Stomach (tissue), 4 donors: ENCODE results near the gene HPGDS.

Experiments
- CTCF ChIP-seq, 7 experiments: fragments of 450-650 bp in 4 of 7; fragments of 200-600 bp in 3 of 7; sonication (generic) in 3 of 7; IDR thresholded peaks; one replicate each; pipeline ENCODE4 v1.5.1; 2016 to 2019; ENCODE audit warnings: antibody characterized with exemption in 7 of 7, control low read depth in 2 of 7, mild to moderate bottlenecking in 1 of 7
- POLR2A ChIP-seq, 4 donors: fragments of 450-650 bp; IDR thresholded peaks; one replicate each; pipeline ENCODE4 v1.6.1; 2016; ENCODE audit warnings: antibody characterized with exemption in 4 of 4, control low read depth in 2 of 4, mild to moderate bottlenecking in 1 of 4, moderate library complexity in 1 of 4
- POLR2AphosphoS5 ChIP-seq, 3 donors: sonication (generic); formaldehyde crosslinking; IDR thresholded peaks; one replicate each; pipeline ENCODE4 v1.6.1; 2016; ENCODE audit warnings: antibody characterized with exemption in 3 of 3

DNA sequence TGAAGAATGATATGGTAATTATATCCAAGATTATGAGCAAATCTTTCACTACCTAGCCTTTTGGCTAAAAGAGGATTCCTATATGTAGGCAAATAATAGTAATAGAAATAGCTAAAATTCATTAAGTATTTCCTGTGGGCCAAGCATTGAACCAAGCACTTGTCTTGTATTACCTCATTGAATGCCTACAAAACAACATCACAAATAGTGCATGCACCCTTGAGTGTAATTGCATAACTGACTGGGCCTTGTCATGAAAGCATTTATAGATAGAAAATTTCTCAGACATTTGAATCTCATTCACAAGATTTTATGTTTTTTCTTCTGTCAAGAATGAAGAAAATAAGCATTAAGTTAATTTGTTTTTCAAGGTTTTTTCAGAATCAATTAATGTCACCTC is 3.9 kb upstream of the HPGDS start:
- TF ChIP-seq CTCF (IDR thresholded peaks at IDR 0.05) (no peak), POLR2A (IDR thresholded peaks at IDR 0.05) (no peak), POLR2AphosphoS5 (IDR thresholded peaks at IDR 0.05) (no peak)
